IMR-90 (cell line): ENCODE measurements around the gene LRRFIP1. TPM values are rescaled to one million over a fixed set of nuclear protein-coding genes. Genes with fewer than 3 reads are reported as not detected.

Experiments
- ATAC-seq: fragments of 200-7000 bp; cut with Tn5 transposase; 2 replicates; pipeline ENCODE4 v1.9.1; 2020; ENCODE audit warnings: low read depth, mild to moderate bottlenecking, moderate library complexity
- BruUV-seq: library from RNA; stranded (reverse); fragments of 400-500 nt; replicated peaks from 2 replicates; lab custom pipeline; 2021; lab: Mats Ljungman, UMichigan
- CTCF ChIA-PET: fragments of 300-600 bp; formaldehyde crosslinking; extraction: SDS; loops from one replicate; lab custom pipeline; 2021; ENCODE audit warnings: antibody characterized with exemption; lab: Yijun Ruan, JAX
- POLR2A ChIA-PET: fragments of 300-600 bp; sonication (Branson Sonifier 250); formaldehyde crosslinking; loops from one replicate; lab custom pipeline; 2022; ENCODE audit warnings: antibody characterized with exemption; ENCODE audit not compliant: unreplicated experiment; lab: Charles Lee
- DNase-seq: peaks from one replicate; pipeline ENCODE4 v3.0.0; 2013
- H2AFZ ChIP-seq: replicated peaks from 2 replicates; pipeline ENCODE3; 2013; ENCODE audit warnings: low read length, mild to moderate bottlenecking; ENCODE audit not compliant: poor library complexity
- H2AK5ac ChIP-seq: 2 replicates; pipeline ENCODE4 v1.6.1; 2013; ENCODE audit warnings: low read depth, low read length, inconsistent platforms
- H2AK9ac ChIP-seq: replicated peaks from 2 replicates; pipeline ENCODE3; 2013; ENCODE audit warnings: mild to moderate bottlenecking, low read depth, low read length, moderate library complexity; ENCODE audit not compliant: poor library complexity
- H2BK120ac ChIP-seq: 2 replicates; pipeline ENCODE4 v1.6.1; 2013; ENCODE audit warnings: low read depth, low read length, inconsistent platforms
- H2BK15ac ChIP-seq: 3 replicates; pipeline ENCODE4 v1.6.1; 2013; ENCODE audit warnings: low read depth, low read length, inconsistent platforms
- H2BK20ac ChIP-seq: 2 replicates; pipeline ENCODE4 v1.6.1; 2013; ENCODE audit warnings: low read depth, mild to moderate bottlenecking, inconsistent platforms, low read length, moderate library complexity
- H2BK5ac ChIP-seq: 2 replicates; pipeline ENCODE4 v1.6.1; 2013; ENCODE audit warnings: mild to moderate bottlenecking, low read depth, low read length, inconsistent platforms; ENCODE audit not compliant: poor library complexity, severe bottlenecking
- H3K14ac ChIP-seq: replicated peaks from 2 replicates; pipeline ENCODE4 v1.6.1; 2013; ENCODE audit warnings: low read depth, low read length, inconsistent platforms
- H3K18ac ChIP-seq: 2 replicates; pipeline ENCODE4 v1.6.1; 2013; ENCODE audit warnings: low read depth, low read length, control low read depth
- H3K23ac ChIP-seq: 2 replicates; pipeline ENCODE4 v1.6.1; 2013; ENCODE audit warnings: low read depth, low read length, inconsistent platforms
- H3K27ac ChIP-seq: 2 replicates; pipeline ENCODE4 v1.5.1; 2013; ENCODE audit warnings: mild to moderate bottlenecking, control low read depth, low read length; ENCODE audit not compliant: insufficient read depth
- H3K27me3 ChIP-seq: 2 replicates; pipeline ENCODE4 v1.6.1; 2013; ENCODE audit warnings: low read length; ENCODE audit not compliant: control insufficient read depth, insufficient read depth
- H3K36me3 ChIP-seq: 2 replicates; pipeline ENCODE4 v1.6.1; 2013; ENCODE audit warnings: low read length, mixed read lengths; ENCODE audit not compliant: control insufficient read depth, insufficient read depth
- H3K4ac ChIP-seq: 2 replicates; pipeline ENCODE4 v1.6.1; 2013; ENCODE audit warnings: low read depth, low read length, inconsistent platforms
- H3K4me1 ChIP-seq: 2 replicates; pipeline ENCODE4 v1.6.1; 2013; ENCODE audit warnings: low read length, mixed read lengths; ENCODE audit not compliant: control insufficient read depth, insufficient read depth
- H3K4me2 ChIP-seq: 2 replicates; pipeline ENCODE4 v1.6.1; 2013; ENCODE audit warnings: low read depth, mild to moderate bottlenecking, control low read depth, low read length, moderate library complexity
- H3K4me3 ChIP-seq: 2 replicates; pipeline ENCODE4 v1.5.1; 2013; ENCODE audit warnings: low read depth, mild to moderate bottlenecking, control low read depth, low read length, moderate library complexity; ENCODE audit not compliant: insufficient read depth
- H3K56ac ChIP-seq: 2 replicates; pipeline ENCODE4 v1.6.1; 2013; ENCODE audit warnings: low read length, inconsistent platforms; ENCODE audit not compliant: insufficient read depth; ENCODE audit errors: extremely low read depth
- H3K79me1 ChIP-seq, 2 experiments: 2 replicates each; pipeline ENCODE4 v1.6.1; 2013; ENCODE audit warnings: low read length in 2 of 2, inconsistent platforms in 1 of 2, low read depth in 1 of 2
- H3K9ac ChIP-seq: 2 replicates; pipeline ENCODE4 v1.6.1; 2013; ENCODE audit warnings: low read depth, low read length, control low read depth
- H3K9me1 ChIP-seq: 2 replicates; pipeline ENCODE4 v1.6.1; 2013; ENCODE audit warnings: low read length, inconsistent platforms; ENCODE audit not compliant: insufficient read depth
- H3K9me3 ChIP-seq: 2 replicates; pipeline ENCODE4 v1.6.1; 2013; ENCODE audit warnings: low read length; ENCODE audit not compliant: control insufficient read depth, insufficient read depth
- H4K20me1 ChIP-seq: 2 replicates; pipeline ENCODE4 v1.6.1; 2013; ENCODE audit warnings: low read length, inconsistent platforms; ENCODE audit not compliant: insufficient read depth
- H4K5ac ChIP-seq: 2 replicates; pipeline ENCODE4 v1.6.1; 2013; ENCODE audit warnings: mild to moderate bottlenecking, low read depth, low read length, control low read depth
- H4K8ac ChIP-seq, 2 experiments: 2 replicates each; pipeline ENCODE4 v1.6.1; 2013; ENCODE audit warnings: low read depth in 2 of 2, low read length in 2 of 2, control low read depth in 1 of 2, inconsistent platforms in 1 of 2
- H4K91ac ChIP-seq: 2 replicates; pipeline ENCODE4 v1.6.1; 2013; ENCODE audit warnings: low read depth, low read length, inconsistent platforms; ENCODE audit not compliant: insufficient read depth
- RAD21 ChIP-seq: IDR thresholded peaks from 2 replicates; pipeline ENCODE4 v1.6.1; 2012; ENCODE audit warnings: low read length, improper control_type of control experiment
- WGBS, 2 experiments: methylation state at CpG; one replicate each; pipeline versions ENCODE4 v1.1.5 to v1.1.7; 2013; ENCODE audit warnings: missing lambda C conversion rate in 2 of 2; ENCODE audit not compliant: insufficient read length in 1 of 2; ENCODE audit errors: extremely low coverage in 2 of 2; 5-methylcytosine and 5-hydroxymethylcytosine counted together
- dilution Hi-C: fragments of 300-500 bp; cut with HindIII; formaldehyde crosslinking; loops from one replicate; pipeline ENCODE4 v1.14.3; 2018; ENCODE audit warnings: low sequenced_read_pairs; ENCODE audit not compliant: unreplicated experiment
- in situ Hi-C: fragments of 300-500 bp; cut with MboI; formaldehyde crosslinking; loops from 3 replicates; pipeline ENCODE4 v1.14.3; 2019; ENCODE audit warnings: low sequenced_read_pairs, inconsistent platforms, mixed read lengths
- intact Hi-C: fragments of 100-400 bp; cut with micrococcal nuclease; formaldehyde crosslinking; loops from 2 replicates; pipeline ENCODE4 v1.10.0; 2022
- polyA plus RNA-seq, 3 experiments: library from polyadenylated mRNA; depleted of rRNA; stranded (reverse); fragments of >200 nt; gene quantifications; 2 replicates each; pipeline ENCODE4 v1.2.3, GENCODE V29; 2012; ENCODE audit warnings: low replicate concordance in 1 of 3
- total RNA-seq: library from RNA; depleted of rRNA; stranded (reverse); fragments of >200 nt; gene quantifications from 2 replicates; pipeline ENCODE4 v1.2.3, GENCODE V29; 2012

The LRRFIP1 gene
- total and polyA plus RNA-seq, 2 of the 4 experiments (the other 2 are of a cell fraction) = 52.2 to 54.4 TPM

DNA sequence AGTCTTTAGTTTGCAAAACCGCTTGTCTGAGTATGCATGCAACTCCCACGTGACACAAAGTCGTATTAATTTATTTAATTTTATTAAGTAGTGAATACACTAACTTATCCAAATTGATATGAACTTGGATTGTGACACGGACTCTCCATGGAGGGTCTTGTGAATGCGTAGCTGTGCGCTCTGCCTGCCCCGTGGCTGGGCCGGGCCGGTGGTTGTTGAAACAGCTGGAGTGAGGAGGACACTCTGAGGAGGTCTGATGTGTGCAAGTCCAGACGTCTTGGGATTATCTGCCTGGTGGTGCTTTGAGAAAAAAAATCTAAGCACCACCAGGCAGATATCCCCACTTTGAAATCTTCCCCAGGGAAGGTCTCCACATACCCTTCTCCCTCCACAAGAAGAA lies 130.2 kb downstream of the LRRFIP1 start:
- 88% methylated on average over 6 of the region's 10 CpGs; no CpG with 5 or more reads in 1 of the 2 experiments for WGBS, 2 experiments
- Histone ChIP-seq H3K36me3 (peaks cover 45% of the 10 kb centered on the region), H3K27me3 (no peaks in the 10 kb centered on the region), H3K27ac (no peak overlapping the region), H3K9me1 (peaks cover 18% of the 10 kb centered on the region), H3K4me2 (no peak overlapping the region), H3K4me3 (no peak overlapping the region), H3K14ac (no peak overlapping the region), H3K4ac (no peak overlapping the region), H4K5ac (no peak overlapping the region), H4K20me1 (peaks cover 13% of the 10 kb centered on the region), H3K23ac (no peak overlapping the region), H2BK5ac (no peak overlapping the region), H3K18ac (no peak overlapping the region), H2AK9ac (no peak overlapping the region), H2BK20ac (no peak overlapping the region), H3K79me1 (peaks cover 21 to 58% of the 10 kb centered on the region in 2 experiments; a peak in 3 of 4 replicates), H4K91ac (no peak overlapping the region), H4K8ac (no peak overlapping the region; a peak in 1 of 4 replicates), H3K4me1 (peaks cover 21% of the 10 kb centered on the region), H3K9me3 (no peaks in the 10 kb centered on the region), H3K9ac (no peak overlapping the region), H2BK15ac (no peak overlapping the region), H2BK120ac (no peak overlapping the region), H2AFZ (no peak overlapping the region), H2AK5ac (no peak overlapping the region), H3K56ac (no peak overlapping the region)
- ChIA-PET CTCF (no interaction called here), POLR2A (no interaction called here)
- no TSS peak for BruUV-seq
- dilution Hi-C loops = no loop called here
- DNase-seq = no peak
- ATAC-seq = no peak
- in situ Hi-C loops = no loop called here
- intact Hi-C loops = no loop called here
- TF ChIP-seq RAD21 = no peak
